Activated CD4-positive, alpha-beta T cell treated with anti-CD3 and anti-CD28 coated beads, Interleukin-2, amount 50 U/mL, for 1 hour (primary cell): ENCODE data around the gene LAX1.

Experiments used
- DNase-seq: peaks from one replicate; pipeline ENCODE4 v3.0.0-alpha.2; 2020

Gene LAX1

GRCh38 chr1:203818399-203818798 lies 53.4 kb downstream of the LAX1 start:
- DNase-seq: no peak

DNA sequence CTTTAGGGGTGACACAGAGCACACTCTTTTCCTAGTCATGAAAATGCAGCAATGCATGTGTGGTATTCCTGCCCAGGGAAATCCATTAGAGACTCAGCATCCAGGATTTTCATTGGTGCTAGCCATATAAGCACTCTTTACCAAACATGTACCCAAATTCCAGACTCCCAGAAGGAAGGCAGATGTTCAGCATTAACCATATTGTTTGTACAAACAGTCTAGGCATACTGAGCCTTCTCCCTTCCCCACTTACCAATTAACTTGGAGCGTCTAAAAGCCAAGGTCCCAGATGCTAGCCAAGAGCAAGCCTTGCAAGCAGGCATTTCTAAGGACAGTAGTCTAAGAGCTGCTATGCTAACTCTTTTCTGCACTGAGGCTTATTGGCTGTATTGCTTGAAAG lies 58.3 kb downstream of the LAX1 start:
- DNase-seq: no peak
